HG02798 (cell line): Measurements from ENCODE around the gene CAPN9.

Experiments used
- ATAC-seq: cut with Tn5 transposase; IDR thresholded peaks from one replicate; pipeline ENCODE4 v1.9.1; 2021; ENCODE audit warnings: mild to moderate bottlenecking; ENCODE audit not compliant: unreplicated experiment, poor library complexity

CAPN9 gene

DNA sequence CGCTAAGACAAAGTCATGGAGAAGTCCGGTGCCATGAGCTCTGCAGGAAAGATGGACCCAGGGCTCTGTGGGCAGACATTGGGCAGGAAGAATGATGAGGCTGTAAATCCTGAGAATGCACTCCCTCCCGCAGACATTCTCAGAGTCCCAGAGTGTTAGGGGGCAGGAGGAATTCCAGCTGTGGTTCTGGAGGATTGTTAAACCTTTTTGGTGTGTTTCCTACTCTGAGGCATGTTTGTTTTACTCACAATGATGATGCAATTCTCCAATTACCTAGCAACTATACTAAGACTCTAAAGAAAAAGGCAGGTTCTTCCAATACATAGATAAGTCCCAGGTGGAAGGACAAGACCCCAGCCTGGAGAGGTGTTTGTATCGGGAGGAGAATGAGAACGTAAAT lies 2.8 kb upstream of the CAPN9 start:
- ATAC-seq = no peak

DNA sequence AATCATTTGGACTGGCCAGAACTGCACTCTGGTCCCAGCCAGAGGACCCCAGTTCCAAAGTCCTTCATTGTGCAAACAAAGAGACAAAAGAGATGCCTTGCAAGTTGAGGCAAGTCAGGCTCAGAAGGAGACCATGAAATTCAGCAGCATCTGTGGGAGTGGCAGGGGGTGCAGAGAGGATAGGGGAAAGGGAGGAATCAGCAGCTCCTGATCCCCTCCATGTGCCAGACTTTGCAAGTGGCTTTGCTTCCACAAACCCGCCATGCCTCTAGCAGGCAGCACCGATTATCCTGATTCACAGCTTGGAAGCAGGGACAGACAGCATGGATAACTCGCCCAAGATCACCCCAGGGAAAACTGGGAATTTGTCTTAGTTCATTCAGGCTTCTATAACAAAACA lies 2.1 kb upstream of the CAPN9 start:
- ATAC-seq = no peak

DNA sequence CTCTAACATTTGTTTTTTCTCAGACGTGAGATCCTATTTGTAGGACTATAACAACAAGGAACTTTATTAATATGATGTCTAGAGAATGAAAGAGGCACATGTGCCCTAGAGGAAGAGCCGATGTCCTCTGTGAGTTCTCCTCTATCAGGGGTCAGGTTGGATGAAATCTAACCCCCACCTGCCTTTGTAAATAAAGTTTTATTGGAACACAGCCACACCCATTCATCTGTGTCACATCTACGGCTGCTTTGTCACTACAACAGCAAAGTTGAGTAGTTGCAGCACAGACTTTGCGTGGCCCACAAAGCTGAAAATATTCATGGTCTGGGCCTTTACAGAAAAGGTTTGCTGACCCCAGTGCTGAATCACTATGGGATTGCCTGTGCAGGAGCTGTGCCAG lies 571 bp upstream of the CAPN9 start:
- no peak for ATAC-seq

DNA sequence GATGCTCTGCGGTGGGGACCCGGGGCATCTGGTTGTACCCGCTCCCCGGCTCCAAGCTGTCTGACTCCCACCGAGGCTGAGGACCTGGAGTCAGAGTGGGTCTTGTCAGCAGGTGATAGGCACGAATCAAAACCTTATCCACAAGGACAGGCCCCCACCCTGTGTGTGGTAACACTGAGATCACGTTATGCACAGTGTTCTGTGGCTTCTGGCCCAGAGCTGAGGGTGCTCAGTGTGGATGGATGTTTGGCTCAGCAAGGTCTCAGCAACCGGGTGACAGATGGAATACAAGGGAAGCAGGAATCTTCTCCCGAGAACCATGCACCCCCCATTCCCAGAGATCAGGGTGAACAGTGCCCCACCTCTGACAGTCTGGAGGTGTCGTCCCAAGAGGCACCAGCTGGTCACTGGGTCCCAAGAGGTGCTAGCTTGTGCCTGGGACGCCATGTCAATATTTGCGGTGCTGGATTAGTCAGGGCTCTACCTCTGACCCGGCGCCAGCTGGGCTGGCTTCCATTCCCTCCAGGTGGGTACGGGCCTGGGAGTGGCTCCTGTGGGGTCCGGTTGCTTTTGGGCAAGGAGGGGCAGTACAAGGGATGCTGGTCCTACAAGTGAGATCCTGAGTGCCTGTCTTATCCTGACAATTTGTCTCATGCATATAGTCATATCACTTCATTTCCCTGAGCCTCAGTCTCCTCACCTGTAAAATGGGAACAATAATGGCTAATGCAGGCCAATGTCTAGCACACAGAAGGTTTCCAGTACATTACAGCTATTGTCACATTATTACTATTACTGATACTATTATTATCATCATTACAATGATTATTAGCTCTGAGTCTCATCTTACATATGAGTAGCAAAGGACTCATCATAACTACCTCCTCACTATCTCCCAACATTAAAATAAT lies 957 bp downstream of the CAPN9 start:
- no peak for ATAC-seq

DNA sequence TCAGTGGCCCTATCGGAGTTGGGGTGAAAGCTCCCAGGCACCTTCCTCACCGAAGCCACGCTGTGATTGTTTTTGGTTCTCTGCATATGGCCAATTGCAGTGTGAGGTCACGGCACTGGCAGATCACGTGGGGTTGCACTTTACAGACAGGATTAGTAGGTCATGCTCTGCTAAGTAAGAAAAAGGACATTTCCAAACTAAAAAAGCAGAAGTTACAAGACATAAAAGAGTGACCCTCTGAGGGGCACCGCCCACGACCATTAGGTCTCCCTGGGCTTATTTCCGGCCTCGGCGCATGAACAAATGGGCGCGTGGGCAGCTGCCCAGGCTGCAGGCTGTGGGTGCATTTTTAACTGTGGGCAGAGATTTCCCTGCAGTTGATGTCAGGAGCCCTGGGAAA lies 2.0 kb downstream of the CAPN9 start:
- ATAC-seq = no peak

DNA sequence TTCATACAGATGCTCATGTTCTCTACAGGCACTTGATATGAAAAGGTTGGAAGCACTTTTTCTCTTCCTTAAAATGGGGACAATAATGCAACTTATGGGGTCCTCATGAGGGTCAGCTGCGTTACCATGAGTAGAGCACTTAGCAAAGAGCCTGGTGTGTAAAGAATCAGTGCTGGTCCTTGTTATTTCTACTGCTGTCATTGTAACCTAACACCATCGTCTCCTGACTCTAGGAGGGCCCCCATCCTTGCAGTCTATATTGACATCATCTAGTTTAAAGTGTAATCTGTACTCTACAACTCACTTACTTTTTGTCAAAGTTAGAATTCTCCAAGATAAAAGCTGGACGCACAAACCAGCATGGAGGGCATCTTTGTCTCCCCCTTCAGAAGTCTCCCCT lies 2.4 kb downstream of the CAPN9 start:
- ATAC-seq = no peak

DNA sequence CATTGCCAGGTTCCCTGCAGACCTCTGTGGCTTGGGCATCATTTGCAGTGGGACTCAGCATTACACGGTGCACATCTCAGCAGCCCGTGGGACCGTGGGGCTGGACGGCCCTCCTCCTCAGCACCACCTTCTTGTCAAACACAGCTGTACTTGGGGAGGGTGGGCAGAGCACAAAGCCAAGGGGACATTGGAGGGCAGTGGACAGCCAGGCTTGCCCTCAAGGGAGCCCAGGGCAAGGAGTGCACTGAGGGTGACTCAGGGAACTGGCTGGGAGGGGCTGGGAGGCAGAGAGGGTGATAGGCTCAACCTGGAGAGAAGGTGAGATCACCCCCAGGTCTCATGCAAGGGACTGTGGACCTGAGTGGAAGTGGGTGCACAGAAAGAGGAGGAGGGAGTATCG lies 3.4 kb downstream of the CAPN9 start:
- no peak for ATAC-seq

DNA sequence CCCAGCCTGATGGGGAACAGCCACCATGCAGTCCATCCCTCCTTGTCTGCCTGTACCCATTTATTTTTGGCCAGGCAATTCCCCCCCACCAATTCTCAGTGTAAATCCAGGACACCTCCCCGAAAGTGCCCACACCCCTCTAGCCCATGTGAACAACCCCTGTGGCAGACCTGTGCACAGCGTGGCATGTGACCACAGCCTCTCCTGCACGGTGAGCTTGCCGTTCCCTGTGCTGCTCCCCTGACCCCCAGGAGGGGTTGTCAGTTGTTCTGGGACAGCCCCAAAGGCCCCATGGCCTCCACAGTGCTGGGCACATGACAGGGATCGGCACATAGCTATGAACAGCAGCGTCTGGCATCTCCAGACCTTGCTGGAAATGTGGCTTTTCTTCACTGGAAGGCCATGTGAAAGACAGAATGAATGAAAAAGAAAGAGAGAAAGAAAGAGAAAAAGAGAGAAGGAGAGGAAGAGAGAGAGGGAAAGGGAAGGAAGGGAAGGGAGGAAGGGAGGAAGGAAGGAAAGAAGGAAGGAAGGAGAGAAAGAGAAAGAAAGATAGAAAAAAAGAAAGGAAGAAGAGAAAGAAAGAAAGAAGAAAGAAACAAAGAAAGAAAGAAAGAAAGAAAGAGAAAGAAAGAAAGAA lies 3.9 kb downstream of the CAPN9 start:
- ATAC-seq = no peak

DNA sequence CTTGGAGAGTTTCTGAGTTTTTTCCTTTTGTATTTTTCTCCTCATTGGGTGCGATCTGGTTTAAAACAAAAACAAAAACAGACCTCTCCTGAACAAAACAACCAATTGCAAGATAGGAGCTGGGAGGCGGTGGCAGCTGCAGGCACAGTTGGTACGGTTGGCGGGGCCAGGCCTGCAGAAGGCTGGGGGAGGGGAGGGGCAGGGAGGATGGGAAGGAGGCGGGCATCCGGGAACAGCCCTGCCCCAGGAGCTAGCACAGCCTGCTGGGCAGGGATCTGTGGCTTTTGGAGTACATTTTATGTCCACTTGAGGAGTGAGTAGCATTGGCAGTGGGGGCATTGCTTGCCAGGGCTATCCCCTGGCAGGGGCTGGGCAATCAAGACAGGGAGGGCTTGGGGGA lies 5.2 kb downstream of the CAPN9 start:
- ATAC-seq = no peak

DNA sequence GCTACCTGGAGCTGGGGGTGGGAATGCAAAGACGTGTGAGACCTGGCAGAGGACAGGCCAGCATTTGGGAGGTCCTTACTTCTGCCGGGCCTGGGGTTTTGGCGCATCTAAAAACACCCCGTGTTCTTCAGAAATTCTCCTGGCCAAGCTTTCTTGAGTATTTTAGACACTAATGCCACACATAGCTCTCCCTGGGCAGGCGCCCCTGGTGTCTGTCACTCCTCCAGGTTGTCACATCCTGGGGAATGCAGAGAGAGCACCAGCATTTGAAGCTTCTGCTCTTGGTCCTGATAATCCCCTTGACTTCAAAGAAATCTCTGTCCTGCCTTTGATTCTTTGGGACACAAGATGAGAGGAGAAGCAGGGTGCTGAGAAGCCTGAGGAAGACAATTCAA lies 6.0 kb downstream of the CAPN9 start:
- ATAC-seq = no peak

DNA sequence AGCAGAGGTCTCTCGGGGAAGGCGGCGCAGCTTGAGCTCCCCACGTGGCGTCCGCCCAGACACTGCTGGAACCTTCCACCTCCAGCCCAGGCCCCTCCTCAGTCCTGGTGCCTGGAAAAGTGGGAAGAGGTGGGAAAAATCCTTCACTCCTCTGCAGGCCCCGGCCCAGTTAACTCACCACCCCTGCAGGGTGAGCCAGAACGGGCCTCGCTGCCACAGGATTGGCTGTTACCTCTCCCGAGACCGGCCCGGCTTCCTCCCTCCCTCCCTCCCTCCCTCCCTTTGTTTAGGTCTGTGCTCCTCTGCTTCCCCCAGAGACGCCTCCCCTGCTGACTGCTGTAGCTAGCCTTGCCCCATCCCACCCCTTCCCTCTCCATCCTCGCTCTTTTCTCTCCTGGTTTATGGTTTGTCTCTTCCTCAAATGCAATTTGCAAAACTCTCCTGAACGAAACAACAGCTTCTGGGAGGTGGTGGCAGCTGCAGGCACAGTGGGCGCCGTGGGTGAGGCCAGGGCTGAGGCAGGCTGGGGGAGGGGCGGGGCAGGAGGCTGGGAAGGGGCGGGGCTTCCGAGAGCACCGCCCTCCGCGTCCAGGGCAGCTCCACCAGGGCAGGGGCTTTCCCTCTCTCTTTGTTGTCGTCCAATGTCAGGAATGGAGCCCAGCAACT lies 6.5 kb downstream of the CAPN9 start:
- no peak for ATAC-seq

DNA sequence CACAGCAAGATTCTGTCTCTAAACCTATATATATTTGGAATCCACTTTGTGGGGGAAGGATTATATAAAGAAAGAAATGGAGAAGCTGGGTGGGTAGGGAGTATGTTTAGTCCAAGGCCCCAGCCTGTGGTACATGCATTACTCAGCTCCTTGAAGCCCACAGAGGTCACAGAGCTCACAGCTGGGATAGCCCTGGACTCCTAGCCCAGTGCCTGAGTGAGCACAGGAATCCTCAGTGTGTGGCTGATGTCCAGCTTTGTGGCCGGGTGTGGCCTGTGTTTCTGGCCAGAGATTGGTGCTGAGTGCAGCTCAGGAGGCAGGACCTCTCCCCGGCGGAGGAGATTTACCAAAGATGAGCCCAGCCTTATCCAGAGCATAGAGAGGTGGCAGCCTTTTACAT lies 7.6 kb downstream of the CAPN9 start:
- no peak for ATAC-seq

DNA sequence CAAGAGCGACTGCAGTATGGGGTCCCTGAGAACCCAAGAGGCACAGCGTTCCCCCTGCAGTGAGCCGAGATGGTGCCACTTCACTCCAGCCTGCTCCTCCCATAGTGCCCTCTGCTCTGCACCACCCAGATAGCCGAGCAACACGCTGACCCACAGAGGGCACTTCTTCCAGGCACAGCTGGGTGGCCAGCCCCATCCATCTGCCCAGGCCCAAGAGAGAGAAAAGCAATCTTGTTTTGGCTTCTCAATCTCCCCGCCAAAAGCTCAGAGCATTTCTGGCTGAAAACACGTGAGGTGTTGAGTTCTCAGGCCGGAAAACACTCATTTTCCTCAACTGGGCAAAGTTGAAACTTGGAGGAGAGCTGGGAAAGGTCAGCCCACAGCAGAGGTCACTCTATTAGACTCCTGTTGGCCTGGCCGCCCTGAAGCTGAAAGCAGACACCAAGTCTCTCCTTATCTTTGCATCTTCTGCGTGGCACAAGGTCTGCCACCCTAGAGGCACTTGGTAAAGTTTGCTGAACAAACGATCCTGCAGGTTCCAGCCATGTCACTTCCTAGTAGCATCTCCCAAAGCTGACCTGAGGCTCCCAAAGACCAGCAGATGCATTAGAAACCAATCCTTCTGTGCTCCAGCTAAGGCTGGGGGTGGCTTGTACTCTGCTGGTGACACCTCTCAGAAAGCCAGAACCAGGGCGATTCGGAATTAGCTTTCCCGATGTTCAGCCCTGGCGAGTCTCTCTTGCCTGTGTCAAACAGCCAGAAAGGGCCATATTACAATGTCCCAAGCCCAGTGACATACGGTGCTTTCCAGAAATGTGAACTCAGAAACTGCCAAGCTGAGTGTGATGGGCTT lies 10.9 kb downstream of the CAPN9 start:
- ATAC-seq = no peak

DNA sequence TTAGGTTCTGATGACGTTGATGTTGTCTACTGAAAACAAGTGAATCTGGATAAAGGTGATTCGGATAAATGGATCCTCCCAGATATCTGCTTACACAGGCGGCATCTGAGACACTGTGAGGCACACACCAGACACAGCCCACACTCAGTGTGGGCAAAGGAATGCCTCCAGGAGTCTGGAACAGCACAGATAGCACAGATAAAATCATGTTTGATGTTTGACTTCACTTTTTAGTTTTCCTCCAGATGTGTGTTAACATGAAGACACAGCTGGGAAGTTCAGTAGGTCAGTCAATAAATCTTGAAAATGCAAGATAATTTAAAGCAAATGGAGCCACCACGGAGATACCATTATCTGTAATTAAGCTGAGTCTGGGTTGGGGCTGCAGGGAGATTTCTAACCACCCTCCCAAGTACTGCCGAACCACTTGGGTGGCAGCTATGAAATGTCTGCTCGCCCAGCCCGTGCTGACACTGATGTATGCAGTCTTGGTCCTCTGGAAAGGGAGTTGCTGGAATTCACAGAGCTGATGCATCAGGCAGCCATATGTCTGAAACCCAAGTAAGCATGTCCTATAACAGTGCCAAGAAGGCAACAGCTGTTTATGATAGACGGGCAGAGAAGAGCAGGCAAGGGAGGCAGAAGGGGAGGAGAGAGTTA lies 11.7 kb downstream of the CAPN9 start:
- ATAC-seq = no peak

DNA sequence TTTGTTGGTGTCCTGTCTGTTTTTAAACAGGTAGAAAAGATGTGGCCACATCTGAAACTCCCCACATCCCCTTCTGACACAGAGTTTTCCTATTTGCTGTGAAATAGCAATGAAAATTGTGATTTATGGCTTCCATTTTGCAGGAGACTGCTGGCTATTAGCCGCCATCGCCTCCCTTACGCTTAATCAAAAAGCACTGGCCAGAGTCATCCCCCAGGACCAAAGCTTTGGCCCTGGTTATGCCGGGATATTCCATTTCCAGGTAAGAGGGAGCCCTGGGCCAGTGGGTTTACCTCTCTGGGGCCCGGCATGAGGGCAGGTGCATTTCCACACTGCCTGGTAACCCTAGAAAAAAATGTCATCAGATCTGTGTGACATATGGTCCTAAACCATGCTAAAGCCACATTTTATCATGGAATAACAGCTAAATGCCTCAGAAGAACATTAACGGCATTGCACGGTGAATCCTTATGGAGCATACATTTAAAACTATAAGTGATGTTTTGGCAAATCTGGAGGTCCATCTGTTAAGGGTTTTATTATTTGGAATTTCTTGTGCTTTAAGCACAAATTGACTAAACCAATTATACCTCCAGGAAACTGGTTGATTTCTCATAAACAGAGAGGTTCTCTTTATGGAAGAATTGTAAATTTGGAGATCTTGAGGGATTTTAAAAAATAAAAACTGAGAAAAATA lies 12.3 kb downstream of the CAPN9 start:
- no peak for ATAC-seq

DNA sequence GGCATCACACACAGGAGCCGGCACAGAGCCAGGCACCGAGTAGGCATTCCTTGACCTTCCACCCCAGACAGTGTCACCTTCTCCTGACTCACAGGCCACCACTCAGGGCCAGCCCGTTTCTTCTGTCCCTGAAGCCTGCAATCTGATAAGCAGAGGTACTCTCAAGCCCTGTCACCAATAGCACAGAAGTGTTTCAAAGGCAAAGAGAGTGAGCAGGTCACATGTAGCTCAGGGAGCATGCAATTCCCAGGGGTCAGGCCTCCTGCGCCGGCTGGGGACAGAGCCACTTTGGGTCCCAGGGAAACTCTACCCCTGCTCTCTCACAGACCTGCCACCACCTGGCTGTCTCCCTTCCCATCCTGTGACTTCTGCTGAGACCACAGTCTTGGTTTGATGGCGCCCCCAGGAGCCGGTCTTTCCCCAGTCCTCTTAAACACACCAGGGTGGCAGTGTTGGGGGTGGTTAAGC lies 13.2 kb downstream of the CAPN9 start:
- no peak for ATAC-seq

DNA sequence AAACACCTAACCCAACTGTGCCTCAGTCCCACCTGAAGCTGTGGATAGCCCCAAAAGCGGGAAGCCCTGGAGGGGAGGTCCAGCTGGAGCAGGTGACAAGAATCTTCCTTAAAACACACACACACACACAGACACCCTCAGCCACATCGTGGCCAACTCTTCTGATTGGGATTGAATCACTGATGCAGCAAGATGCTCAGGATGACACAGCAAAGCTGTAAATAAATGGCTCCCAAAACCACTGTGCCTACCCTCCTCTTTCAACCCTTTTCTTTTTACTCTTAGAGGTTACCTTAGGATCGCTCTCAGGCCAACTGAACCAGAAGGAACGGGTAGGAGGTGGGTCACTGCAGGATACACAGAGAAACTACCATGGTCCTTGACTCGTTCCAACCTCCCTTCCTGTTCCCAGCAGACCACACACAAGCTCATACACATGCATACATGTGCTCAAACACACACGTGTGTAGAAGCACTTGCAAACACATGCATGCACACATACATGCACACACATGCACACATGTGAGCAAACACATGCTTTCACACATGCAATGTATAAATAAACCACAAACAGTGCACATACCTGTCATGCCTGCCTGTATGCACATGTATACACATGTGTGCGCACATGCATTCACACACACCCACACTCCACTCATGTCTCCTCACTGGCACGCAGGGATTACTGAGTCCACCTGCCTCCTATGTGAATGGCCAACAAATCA lies 14.4 kb downstream of the CAPN9 start:
- ATAC-seq = no peak

DNA sequence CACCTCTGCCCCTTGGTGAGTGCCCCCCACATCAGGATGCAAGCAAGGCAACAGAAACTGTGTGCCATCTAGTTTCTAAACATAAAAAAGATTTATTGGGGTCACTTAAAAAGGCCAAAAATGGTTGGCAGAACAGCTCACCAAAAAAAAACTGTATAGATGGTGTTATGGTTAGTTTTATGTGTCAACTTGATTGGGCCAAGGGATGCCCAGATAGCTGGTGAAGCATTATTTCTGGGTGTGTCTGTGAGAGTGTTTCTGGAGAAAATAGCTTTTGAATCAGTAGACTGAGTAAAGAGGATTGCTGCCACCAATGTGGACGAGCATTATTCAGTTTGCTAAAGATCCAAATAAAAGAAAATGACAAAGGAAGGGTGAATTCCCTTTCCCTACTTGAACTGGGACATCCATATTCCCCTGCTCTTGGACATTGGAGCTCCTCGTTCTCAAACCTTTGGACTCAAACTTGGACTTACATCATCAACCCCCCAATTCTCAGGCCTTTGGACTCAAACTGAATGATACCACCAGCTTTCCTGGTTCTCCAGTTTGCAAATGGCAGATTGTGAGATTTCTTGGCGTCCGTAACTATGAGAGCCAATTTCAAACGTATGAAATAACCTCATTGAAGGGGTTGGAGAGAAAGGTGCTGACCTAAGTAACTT lies 16.9 kb downstream of the CAPN9 start:
- no peak for ATAC-seq
